Effector memory CD8-positive, alpha-beta T cell (primary cell): ENCODE results near the gene GLIS1.

ENCODE experiments used
- ATAC-seq: fragments of 150-1000 bp; cut with Tn5 transposase; replicated peaks from 2 replicates; pipeline ENCODE4 v1.10.0; 2021; ENCODE audit warnings: mild to moderate bottlenecking, moderate library complexity
- DNase-seq, 3 experiments: peaks; one replicate each; pipeline ENCODE4 v3.0.0; 2021
- H3K27ac Mint-ChIP-seq, 2 donors: one replicate each; pipeline ENCODE4 v1.8.0; 2022; ENCODE audit warnings: mild to moderate bottlenecking in 2 of 2, mixed read lengths in 2 of 2, moderate library complexity in 2 of 2
- H3K27me3 Mint-ChIP-seq, 2 donors: one replicate each; pipeline ENCODE4 v1.8.0; 2022; ENCODE audit warnings: mixed read lengths in 2 of 2
- H3K36me3 Mint-ChIP-seq: one replicate; pipeline ENCODE4 v1.8.0; 2022; ENCODE audit warnings: mild to moderate bottlenecking, moderate library complexity, mixed read lengths; ENCODE audit not compliant: insufficient read depth
- H3K4me1 Mint-ChIP-seq, 2 donors: one replicate each; pipeline ENCODE4 v1.8.0; 2022; ENCODE audit warnings: low read depth in 2 of 2, mixed read lengths in 2 of 2
- H3K4me3 Mint-ChIP-seq, 2 donors: one replicate each; pipeline ENCODE4 v1.8.0; 2022; ENCODE audit warnings: mild to moderate bottlenecking in 2 of 2, mixed read lengths in 2 of 2, moderate library complexity in 2 of 2
- H3K9me3 Mint-ChIP-seq, 2 donors: one replicate each; pipeline ENCODE4 v1.8.0; 2022; ENCODE audit warnings: mixed read lengths in 2 of 2

The GLIS1 gene

GRCh38 chr1:53682881-53683280 lies 56.1 kb downstream of the GLIS1 start:
- peaks cover 21 to 56% of the 10 kb centered on the region in 2 donors for H3K27me3 Mint-ChIP-seq
- ATAC-seq, result no peak
- peaks cover 10% of the 10 kb centered on the region for H3K36me3 Mint-ChIP-seq
- peaks cover 5 to 7% of the 10 kb centered on the region in 2 donors for H3K4me1 Mint-ChIP-seq
- H3K9me3 Mint-ChIP-seq, result no peaks in the 10 kb centered on the region
- H3K4me3 Mint-ChIP-seq, result no peak overlapping the region
- DNase-seq, result no peak
- no peak overlapping the region for H3K27ac Mint-ChIP-seq

DNA sequence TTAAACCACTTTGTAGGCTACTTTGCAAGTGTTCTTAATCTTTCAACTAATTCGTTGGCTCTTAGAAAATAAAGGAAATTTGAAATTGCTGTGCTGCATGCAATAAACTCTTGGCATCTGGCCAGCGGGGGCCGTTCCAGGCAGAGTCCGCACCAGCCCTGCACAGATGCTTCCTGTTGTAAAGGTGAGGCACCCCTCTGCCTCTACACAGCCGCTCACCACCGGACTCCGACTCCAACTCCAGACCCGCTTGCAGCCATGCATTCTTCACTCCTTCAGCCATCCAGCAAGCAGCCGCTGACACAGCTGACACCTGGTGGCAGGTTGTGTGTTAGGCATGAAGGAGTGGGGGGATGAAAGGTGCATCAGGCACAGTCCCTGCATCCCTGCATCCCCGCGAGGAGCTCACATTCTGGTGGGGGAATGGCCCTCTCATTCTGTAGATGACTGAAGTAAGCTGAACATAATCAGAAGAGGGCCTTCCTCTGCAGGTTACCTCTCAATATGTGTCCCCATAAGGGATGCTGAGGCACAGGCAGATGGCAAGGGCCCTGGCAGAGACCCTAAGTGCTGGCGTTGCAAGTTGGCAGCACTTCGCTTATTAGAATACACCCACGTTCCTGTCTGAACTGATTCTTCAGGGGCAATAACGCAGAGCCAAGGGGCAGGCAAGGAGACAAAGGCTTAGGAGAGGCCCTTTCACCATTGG lies 56.8 kb downstream of the GLIS1 start:
- H3K4me1 Mint-ChIP-seq, result peaks cover 5 to 7% of the 10 kb centered on the region in 2 donors
- H3K27me3 Mint-ChIP-seq, result peaks cover 21 to 56% of the 10 kb centered on the region in 2 donors
- H3K36me3 Mint-ChIP-seq, result peaks cover 10% of the 10 kb centered on the region
- peak overlapping the region in 1 of 2 donors; percentile 86 for H3K27ac Mint-ChIP-seq
- no peaks in the 10 kb centered on the region for H3K9me3 Mint-ChIP-seq
- peak; percentile 59 for ATAC-seq
- peak overlapping the region in 1 of 2 donors; percentile 54 for H3K4me3 Mint-ChIP-seq
- DNase-seq, result peak; percentile 39 to 54 (median 40)

DNA sequence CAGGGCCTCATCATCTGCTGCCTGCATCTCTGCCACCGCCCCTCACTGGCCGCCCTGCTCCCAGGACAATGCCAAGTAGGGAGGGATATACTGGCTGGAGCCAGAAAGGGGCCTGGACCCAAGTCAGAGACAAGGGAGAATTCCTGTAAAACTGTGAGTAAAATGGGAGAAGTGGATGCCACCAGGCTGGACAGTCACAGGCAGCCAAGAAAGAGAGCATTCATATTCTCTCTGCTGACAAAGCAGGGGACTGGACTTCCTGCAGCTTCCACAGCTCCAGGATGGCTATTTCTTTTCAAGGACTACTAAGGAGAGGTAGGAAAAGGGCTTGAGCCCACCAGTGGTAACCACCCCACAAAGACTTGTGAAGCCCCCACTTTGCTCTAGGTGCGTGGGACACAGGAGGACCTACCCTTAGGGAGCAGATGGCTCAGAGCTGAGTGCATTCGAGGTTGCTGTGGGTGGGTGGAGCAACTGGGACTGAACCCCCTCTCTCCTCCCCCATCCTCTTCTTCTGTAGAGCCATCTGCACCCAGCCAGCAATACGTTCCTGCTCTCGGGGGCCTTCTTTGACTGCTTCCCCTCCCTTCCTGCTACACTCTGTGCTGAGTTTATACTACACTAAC lies 57.5 kb downstream of the GLIS1 start:
- Mint-ChIP-seq H3K4me3 (peak overlapping the region in 1 of 2 donors; percentile 54), H3K27me3 (peaks cover 16 to 56% of the 10 kb centered on the region in 2 donors), H3K4me1 (peaks cover 5 to 7% of the 10 kb centered on the region in 2 donors), H3K27ac (peak overlapping the region in 1 of 2 donors; percentile 86), H3K36me3 (peaks cover 10% of the 10 kb centered on the region), H3K9me3 (no peaks in the 10 kb centered on the region)
- no peak for ATAC-seq
- no peak for DNase-seq

DNA sequence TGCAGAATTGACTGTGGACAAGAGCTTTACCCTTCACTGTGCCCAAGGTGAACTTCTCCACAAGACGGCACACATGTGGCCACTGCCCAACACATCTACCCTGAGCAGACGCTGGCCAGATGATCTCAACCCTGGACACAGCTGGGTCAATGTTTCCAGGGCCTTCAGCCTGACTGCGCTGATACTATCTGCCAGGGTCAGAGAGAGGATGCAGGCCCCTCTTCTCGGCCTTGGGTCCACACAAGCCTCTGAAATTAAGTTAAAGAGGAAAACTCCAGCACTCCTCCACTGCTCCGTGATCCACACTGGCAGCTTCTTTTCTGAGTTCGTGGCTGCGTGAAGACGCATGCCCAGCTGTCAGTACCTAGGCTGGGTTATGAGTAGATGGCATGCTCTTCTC lies 58.1 kb downstream of the GLIS1 start:
- no peaks in the 10 kb centered on the region for H3K9me3 Mint-ChIP-seq
- H3K27ac Mint-ChIP-seq, result no peak overlapping the region
- H3K36me3 Mint-ChIP-seq, result peaks cover 10% of the 10 kb centered on the region

DNA sequence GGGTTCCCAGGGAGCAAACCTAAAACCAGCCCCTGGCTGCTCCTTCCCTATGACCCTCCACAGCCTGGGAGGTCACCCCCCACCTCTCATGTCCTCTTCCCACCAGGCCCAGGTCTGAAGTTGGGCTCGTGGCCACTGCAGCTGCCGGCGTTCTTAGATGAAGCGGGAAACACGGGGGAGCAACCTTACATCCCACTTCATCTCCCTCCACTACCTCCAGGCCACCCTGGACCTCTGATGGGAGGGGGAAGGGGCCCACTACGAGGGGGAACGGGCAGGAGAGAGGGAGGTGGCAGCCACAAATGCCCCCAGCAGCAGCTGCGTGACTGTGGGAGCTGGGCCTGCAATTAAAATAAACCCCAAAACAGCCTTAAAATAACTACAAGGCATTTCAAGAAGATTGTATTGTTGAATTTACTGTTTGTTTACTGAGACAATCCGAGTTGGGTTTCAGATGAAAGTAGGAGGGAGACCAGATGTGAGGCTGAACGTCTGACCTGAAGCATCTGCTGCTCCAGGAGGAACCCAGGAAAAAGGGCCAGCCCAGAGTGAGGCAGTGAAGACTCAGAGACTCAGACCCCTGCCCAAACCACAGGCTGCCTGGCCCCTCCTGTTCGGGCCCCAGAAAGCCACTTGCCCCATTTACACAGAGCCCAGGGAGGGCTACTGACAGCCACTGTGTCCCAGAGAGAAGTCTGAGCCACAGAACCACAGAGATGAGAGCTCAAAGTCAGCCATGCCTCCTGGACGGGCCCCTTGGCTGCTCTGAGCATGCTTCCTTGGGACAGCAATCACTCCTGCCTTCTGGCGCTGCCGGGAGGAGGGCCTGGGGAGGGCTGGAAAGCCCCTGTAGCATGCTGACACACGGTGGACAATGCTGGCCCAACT lies 59.8 kb downstream of the GLIS1 start:
- DNase-seq, result no peak
- Mint-ChIP-seq H3K9me3 (no peaks in the 10 kb centered on the region), H3K4me1 (peaks cover 5 to 7% of the 10 kb centered on the region in 2 donors), H3K4me3 (no peak overlapping the region), H3K27ac (no peak overlapping the region), H3K36me3 (peaks cover 10% of the 10 kb centered on the region), H3K27me3 (peaks cover 6 to 34% of the 10 kb centered on the region in 2 donors)
- ATAC-seq, result no peak

More for the DNA sequence above, 58.1 kb downstream of the GLIS1 start:
- Mint-ChIP-seq H3K27me3 (peaks cover 10 to 50% of the 10 kb centered on the region in 2 donors), H3K4me3 (no peak overlapping the region), H3K4me1 (peaks cover 5 to 7% of the 10 kb centered on the region in 2 donors)
- ATAC-seq (no peak), DNase-seq (no peak)

- Mint-ChIP-seq H3K27ac (no peak overlapping the region), H3K9me3 (no peaks in the 10 kb centered on the region), H3K36me3 (peaks cover 10% of the 10 kb centered on the region), H3K27me3 (peaks cover 6 to 28% of the 10 kb centered on the region in 2 donors), H3K4me3 (no peak overlapping the region), H3K4me1 (peaks cover 5 to 7% of the 10 kb centered on the region in 2 donors)
- DNase-seq (no peak), ATAC-seq (no peak)
These were observed 60.5 kb downstream of the GLIS1 start for GRCh38 chr1:53678507-53678906.

GRCh38 chr1:53678046-53678445 lies 60.9 kb downstream of the GLIS1 start:
- Mint-ChIP-seq H3K9me3 (no peaks in the 10 kb centered on the region), H3K36me3 (peaks cover 10% of the 10 kb centered on the region), H3K4me3 (no peak overlapping the region), H3K4me1 (peaks cover 5 to 7% of the 10 kb centered on the region in 2 donors), H3K27me3 (peaks cover 6 to 24% of the 10 kb centered on the region in 2 donors), H3K27ac (no peak overlapping the region)
- ATAC-seq, result no peak
- no peak for DNase-seq

- H3K27me3 Mint-ChIP-seq, result peaks cover 6 to 24% of the 10 kb centered on the region in 2 donors
- DNase-seq (no peak), ATAC-seq (no peak)
- H3K9me3 Mint-ChIP-seq, result no peaks in the 10 kb centered on the region
- peaks cover 10% of the 10 kb centered on the region for H3K36me3 Mint-ChIP-seq
- H3K4me1 Mint-ChIP-seq, result peaks cover 5 to 7% of the 10 kb centered on the region in 2 donors
- H3K27ac Mint-ChIP-seq, result no peak overlapping the region
- H3K4me3 Mint-ChIP-seq, result no peak overlapping the region
These were observed 61.5 kb downstream of the GLIS1 start for GRCh38 chr1:53677486-53677885.

DNA sequence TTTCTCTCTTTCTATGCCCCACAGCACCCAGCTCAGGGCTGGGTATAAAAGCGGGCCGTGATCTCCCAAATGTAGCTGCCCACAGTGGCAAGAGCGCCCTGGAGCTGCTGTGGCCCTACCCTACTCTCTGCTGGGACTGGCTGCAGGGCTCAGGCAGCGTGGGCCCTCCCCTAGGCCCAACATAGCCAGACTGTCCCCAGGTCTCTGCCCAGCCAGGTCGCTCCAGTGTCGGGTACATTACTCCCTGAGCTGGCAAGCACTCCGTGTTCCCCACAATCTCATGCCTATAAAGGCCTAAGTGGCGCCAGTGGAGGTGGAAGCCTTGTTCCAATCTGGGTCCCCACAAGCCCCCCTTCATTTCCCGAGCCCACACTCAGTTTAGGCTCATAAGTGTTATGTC lies 66.2 kb downstream of the GLIS1 start:
- Mint-ChIP-seq H3K27me3 (peaks cover 0 to 13% of the 10 kb centered on the region in 2 donors), H3K4me1 (peaks cover 0 to 2% of the 10 kb centered on the region in 2 donors), H3K9me3 (no peaks in the 10 kb centered on the region), H3K27ac (no peak overlapping the region), H3K4me3 (no peak overlapping the region), H3K36me3 (peaks cover 2% of the 10 kb centered on the region)
- no peak for DNase-seq
- ATAC-seq, result no peak

- Mint-ChIP-seq H3K27ac (no peak overlapping the region), H3K9me3 (no peaks in the 10 kb centered on the region), H3K36me3 (peaks cover 2% of the 10 kb centered on the region), H3K4me1 (peaks cover 0 to 2% of the 10 kb centered on the region in 2 donors), H3K27me3 (peaks cover 0 to 8% of the 10 kb centered on the region in 2 donors), H3K4me3 (no peak overlapping the region)
- no peak for ATAC-seq
- no peak for DNase-seq
These were observed 66.7 kb downstream of the GLIS1 start for GRCh38 chr1:53672243-53672642.

DNA sequence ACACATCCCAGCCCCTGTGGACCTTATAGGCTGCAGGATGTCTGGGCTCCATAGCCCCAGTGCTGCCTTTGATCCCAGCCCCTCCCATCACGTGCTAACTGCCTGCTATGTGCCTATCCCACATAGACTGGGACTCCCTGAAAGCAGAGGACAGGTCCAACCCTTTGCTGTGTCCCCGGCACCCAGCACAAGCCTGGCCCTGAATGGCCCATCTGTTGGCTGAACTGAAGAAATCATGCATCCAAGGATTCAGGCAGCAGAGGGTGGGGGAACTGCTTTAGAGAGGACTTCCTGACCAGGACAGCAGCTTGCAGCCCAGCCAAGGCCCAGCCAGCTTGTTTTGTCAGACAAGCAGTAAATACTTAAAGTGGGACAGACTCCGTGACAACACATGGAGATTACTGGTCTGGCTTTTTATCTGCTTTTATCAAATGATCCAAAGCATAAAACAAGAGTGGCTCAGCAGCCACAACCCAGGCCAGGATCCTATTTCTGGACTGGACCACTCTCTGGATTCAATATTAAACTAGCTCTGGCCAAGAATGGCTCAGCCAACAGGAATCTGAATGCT lies 69.3 kb downstream of the GLIS1 start:
- H3K4me1 Mint-ChIP-seq, result peaks cover 0 to 4% of the 10 kb centered on the region in 2 donors
- H3K27ac Mint-ChIP-seq, result no peak overlapping the region
- DNase-seq (no peak), ATAC-seq (no peak)
- H3K27me3 Mint-ChIP-seq, result no peaks in the 10 kb centered on the region
- no peak overlapping the region for H3K4me3 Mint-ChIP-seq
- H3K36me3 Mint-ChIP-seq, result peaks cover 6% of the 10 kb centered on the region
- no peaks in the 10 kb centered on the region for H3K9me3 Mint-ChIP-seq

DNA sequence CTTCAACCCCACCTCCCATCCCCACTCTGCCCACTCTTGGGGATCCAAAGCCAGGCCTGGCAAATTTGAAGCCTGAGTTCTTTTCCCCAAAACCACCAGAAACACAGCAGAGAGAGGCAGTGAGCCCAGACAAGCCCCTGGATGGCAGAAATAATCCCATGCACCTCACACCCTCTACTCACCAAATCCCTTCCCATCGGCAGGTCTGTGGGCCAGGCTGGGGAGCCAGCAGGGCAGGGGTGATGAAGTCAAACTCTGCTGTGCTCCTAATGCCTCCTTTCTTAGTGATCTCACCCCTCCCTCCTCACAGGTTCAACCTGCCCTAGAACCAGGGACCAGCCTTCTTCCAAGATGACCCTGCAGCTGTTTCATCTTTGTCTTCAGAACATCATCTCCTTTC lies 72.4 kb downstream of the GLIS1 start:
- DNase-seq (no peak), ATAC-seq (no peak)
- H3K4me1 Mint-ChIP-seq, result peaks cover 0 to 4% of the 10 kb centered on the region in 2 donors
- H3K27me3 Mint-ChIP-seq, result no peaks in the 10 kb centered on the region
- H3K36me3 Mint-ChIP-seq, result peaks cover 4% of the 10 kb centered on the region
- H3K9me3 Mint-ChIP-seq, result no peaks in the 10 kb centered on the region
- no peak overlapping the region for H3K4me3 Mint-ChIP-seq
- no peak overlapping the region for H3K27ac Mint-ChIP-seq

DNA sequence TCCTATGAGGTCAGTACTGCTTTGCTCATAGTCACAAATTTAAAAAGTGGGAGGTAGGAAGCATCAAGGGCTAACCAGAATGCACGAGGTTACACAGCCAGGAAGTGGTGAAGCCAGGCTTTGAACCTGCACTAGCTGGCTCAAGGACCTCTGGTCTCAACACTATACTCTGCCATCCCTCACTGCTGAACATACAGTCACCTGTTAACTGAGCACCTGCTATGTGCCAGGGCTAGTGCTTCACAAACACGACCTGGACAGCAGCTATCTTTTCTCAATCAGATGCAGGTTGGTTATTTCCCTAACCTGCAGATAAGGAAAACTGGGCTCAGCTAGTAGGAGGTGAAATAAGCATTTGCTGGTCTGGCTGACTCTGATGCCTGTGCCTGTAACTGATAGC lies 73.0 kb downstream of the GLIS1 start:
- no peak overlapping the region for H3K27ac Mint-ChIP-seq
- peaks cover 0 to 4% of the 10 kb centered on the region in 2 donors for H3K4me1 Mint-ChIP-seq
- ATAC-seq (no peak), DNase-seq (no peak)
- H3K27me3 Mint-ChIP-seq, result no peaks in the 10 kb centered on the region
- H3K36me3 Mint-ChIP-seq, result peaks cover 4% of the 10 kb centered on the region
- H3K4me3 Mint-ChIP-seq, result no peak overlapping the region
- no peaks in the 10 kb centered on the region for H3K9me3 Mint-ChIP-seq
